Bronchial epithelial cell (primary cell): Measurements from ENCODE around the gene TECPR1. TPM values are rescaled to one million over a fixed set of nuclear protein-coding genes. Genes with fewer than 3 reads are reported as not detected.

ENCODE experiments used
- DNase-seq: peaks from one replicate; pipeline ENCODE4 v3.0.0-alpha.2; 2010; ENCODE audit warnings: low read depth
- FAIRE-seq: peaks from 2 replicates; lab custom pipeline; 2011; peaks lifted over from hg19 to GRCh38; lab: Jason Lieb, UNC
- H3K27me3 ChIP-seq: 2 replicates; pipeline ENCODE4 v1.5.1; 2011; ENCODE audit warnings: low read length; ENCODE audit not compliant: control insufficient read depth, insufficient read depth
- H3K36me3 ChIP-seq: 2 replicates; pipeline ENCODE4 v1.5.1; 2011; ENCODE audit warnings: low read length; ENCODE audit not compliant: control insufficient read depth, insufficient read depth
- H3K4me3 ChIP-seq: 2 replicates; pipeline ENCODE4 v1.5.1; 2011; ENCODE audit warnings: mild to moderate bottlenecking, low read depth, low read length, control low read depth
- total RNA-seq: library from RNA; depleted of rRNA; stranded (reverse); fragments of >200 nt; gene quantifications from 2 replicates; pipeline ENCODE4 v1.2.1, GENCODE V29; 2014
- TF ChIP-seq, protein P1 (sequence below): IDR thresholded peaks from 2 replicates; pipeline ENCODE4 v1.5.1; 2011; ENCODE audit warnings: mild to moderate bottlenecking, moderate library complexity, low read length, control low read depth, inconsistent platforms; ENCODE audit not compliant: insufficient read depth, severe bottlenecking

TECPR1 gene
- total RNA-seq, 1 donor from 2014 or later, result 8.2 TPM

DNA sequence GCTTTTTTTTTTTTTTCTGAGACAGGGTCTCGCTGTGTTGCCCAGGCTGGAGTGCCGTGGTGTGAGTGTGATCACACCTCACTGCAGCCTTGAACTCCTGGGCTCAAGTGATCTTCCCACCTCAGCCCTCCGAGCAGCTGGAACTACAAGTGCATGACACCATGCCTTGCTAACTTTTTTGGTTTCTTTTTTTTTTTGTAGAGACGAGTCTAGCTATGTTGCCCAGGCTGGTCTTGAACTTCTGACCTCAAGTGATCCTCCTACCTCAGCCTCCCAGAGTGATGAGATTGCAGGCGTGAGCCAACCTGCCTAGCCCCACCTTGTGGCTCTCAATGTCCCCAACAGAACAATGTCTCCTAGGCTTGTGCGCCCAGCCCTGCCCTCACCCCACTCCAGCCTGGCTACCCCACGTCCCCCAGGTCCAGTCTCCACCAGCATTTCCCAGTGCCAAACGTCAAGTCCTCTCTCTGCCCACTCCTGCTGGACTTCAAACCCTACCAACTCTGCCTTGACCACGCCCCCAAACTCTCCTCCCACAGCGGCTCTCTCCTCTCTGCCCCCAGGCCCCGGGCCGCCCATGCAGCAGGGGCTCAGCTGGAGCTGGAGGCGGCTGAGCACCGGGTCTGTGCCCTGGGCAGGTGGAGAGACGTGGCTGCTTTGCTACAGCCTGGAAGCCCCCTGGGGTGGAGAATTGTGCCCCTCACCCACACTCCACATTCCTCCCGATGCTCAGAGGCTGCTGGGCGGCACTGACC is 21.9 kb downstream of the TECPR1 start:
- Histone ChIP-seq H3K4me3 (no peak overlapping the region), H3K36me3 (peaks cover 2% of the 10 kb centered on the region), H3K27me3 (no peaks in the 10 kb centered on the region)
- no peak for FAIRE-seq
- TF ChIP-seq, protein P1, sequence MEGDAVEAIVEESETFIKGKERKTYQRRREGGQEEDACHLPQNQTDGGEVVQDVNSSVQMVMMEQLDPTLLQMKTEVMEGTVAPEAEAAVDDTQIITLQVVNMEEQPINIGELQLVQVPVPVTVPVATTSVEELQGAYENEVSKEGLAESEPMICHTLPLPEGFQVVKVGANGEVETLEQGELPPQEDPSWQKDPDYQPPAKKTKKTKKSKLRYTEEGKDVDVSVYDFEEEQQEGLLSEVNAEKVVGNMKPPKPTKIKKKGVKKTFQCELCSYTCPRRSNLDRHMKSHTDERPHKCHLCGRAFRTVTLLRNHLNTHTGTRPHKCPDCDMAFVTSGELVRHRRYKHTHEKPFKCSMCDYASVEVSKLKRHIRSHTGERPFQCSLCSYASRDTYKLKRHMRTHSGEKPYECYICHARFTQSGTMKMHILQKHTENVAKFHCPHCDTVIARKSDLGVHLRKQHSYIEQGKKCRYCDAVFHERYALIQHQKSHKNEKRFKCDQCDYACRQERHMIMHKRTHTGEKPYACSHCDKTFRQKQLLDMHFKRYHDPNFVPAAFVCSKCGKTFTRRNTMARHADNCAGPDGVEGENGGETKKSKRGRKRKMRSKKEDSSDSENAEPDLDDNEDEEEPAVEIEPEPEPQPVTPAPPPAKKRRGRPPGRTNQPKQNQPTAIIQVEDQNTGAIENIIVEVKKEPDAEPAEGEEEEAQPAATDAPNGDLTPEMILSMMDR, result no peak
- no peak for DNase-seq

DNA sequence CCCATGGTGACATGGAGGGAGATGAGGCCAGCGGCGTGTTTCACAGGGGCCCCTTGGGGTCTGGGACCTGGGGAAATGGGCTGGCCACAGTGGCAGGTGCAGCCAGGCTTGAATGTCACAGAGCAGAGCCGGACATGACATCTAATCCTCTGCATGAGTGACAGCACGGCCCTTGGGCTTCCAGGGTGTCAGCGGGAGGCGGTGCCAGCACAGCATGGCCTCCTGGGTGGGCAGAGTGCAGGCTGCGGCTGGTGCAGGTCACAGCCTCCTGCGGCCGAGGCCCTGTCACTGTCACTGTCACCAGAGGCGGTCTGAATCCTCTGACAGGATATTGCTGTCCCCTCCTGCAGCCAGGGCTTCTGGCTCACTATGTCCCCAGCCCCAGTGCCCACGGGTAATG is 22.6 kb downstream of the TECPR1 start:
- Histone ChIP-seq H3K36me3 (peaks cover 2% of the 10 kb centered on the region), H3K27me3 (no peaks in the 10 kb centered on the region)
- no peak for FAIRE-seq

DNA sequence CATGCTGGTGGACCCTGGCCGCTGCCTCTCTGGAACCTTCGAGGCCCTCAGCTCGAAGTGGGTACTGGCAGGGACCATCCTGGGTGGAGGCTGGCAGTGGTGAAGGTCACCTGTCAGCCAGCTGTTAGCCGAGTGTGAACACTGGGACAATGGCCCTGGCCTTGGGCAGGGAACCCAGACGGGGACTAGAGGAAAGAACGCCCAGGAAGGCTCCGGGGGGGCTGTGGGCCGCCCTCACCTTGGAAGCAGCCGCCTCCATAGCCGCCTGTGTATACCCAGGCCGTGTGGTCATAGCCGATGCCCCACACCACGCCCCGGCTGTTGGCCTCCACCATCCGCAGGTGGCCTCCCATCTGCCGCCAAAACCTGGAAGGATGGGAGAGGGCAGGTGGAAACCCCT is 23.2 kb downstream of the TECPR1 start:
- no peaks in the 10 kb centered on the region for H3K27me3 ChIP-seq

More for the DNA sequence above, 22.6 kb downstream of the TECPR1 start:
- DNase-seq, result no peak
- H3K4me3 ChIP-seq, result no peak overlapping the region
- TF ChIP-seq, protein P1, result no peak

DNA sequence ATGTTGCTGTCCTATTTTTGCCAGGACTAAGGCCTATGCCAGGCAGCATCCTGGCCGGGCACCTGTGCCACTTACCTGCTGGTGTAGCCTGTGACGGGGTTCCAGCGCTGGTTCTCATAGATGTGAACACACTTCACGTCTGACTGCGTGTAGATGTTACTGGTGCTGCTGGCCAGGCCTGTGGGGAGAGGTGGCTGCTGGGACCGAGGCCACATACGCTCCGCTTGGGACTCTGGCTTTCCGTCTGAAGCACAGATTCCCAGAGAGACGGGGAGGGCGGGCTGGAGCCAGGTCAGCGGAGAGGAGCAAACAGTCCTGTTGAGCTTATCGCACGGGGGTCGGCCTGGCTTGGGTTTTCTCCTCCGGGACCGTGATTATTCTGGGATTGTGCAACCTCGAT is 24.1 kb downstream of the TECPR1 start:
- H3K36me3 ChIP-seq, result peaks cover 2% of the 10 kb centered on the region
- FAIRE-seq, result no peak
- TF ChIP-seq, protein P1, result no peak
- no peak for DNase-seq
- H3K4me3 ChIP-seq, result no peak overlapping the region
- H3K27me3 ChIP-seq, result no peaks in the 10 kb centered on the region

More for the DNA sequence above, 23.2 kb downstream of the TECPR1 start:
- no peak for DNase-seq
- TF ChIP-seq, protein P1, result no peak
- Histone ChIP-seq H3K4me3 (no peak overlapping the region), H3K36me3 (peaks cover 2% of the 10 kb centered on the region)
- no peak for FAIRE-seq

DNA sequence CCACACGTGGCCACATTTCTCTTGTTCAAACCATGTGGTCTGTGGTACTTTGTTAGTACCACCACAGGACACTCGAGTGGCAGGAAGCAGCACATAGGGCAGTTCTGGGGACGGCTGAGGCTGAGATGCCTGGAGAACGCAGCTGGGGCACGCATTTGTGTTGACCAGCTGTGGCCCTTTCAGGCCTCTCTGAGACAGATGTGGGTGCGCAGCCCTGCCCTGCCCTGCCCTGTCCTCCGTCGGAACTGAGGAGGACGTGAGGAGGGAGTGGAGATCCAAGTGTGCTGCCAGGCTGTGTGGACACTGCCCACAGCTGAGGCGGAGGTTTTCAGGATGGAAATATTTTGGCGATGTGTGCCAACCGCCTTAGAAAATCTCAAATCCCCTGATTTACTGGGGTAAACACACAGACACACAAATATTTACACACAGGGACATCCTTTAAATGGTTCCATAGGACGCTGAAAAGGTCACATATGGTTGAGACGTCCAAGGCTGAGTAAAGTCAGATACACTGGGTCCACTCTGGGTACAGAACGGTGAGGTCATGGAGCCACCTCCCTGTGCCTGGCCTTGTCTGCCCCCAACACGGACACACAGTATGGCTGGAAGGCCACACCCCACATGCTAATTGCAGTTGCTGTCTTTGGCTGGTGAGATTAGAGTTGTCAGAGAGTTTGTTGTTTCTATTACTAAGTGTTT is 26.0 kb downstream of the TECPR1 start:
- H3K36me3 ChIP-seq, result peaks cover 4% of the 10 kb centered on the region
- FAIRE-seq (no peak), DNase-seq (no peak)
- H3K27me3 ChIP-seq, result no peaks in the 10 kb centered on the region
- TF ChIP-seq, protein P1, result no peak
- no peak overlapping the region for H3K4me3 ChIP-seq
